RWPE2 (cell line): Measurements from ENCODE around the gene ZMIZ1.

ENCODE experiments used
- ATAC-seq: fragments of 200-7000 bp; cut with Tn5 transposase; 3 replicates; pipeline ENCODE4 v1.9.1; 2021; ENCODE audit warnings: low read depth
- DNase-seq: peaks from one replicate; pipeline ENCODE4 v3.0.0-alpha.2; 2020; ENCODE audit warnings: low spot score
- H3K27ac ChIP-seq: fragments of 450-650 bp; 2 replicates; pipeline ENCODE4 v1.5.1; 2017; ENCODE audit warnings: mild to moderate bottlenecking; ENCODE audit not compliant: poor library complexity, severe bottlenecking
- H3K27me3 ChIP-seq: fragments of 250-450 bp; sonication (Bioruptor Pico); 2 replicates; pipeline ENCODE4 v1.5.1; 2021; ENCODE audit warnings: mild to moderate bottlenecking, moderate library complexity; ENCODE audit not compliant: insufficient read depth, poor library complexity, severe bottlenecking
- H3K36me3 ChIP-seq: fragments of 250-450 bp; sonication (Bioruptor Pico); 2 replicates; pipeline ENCODE4 v1.5.1; 2020; ENCODE audit warnings: low read depth, mild to moderate bottlenecking, moderate library complexity
- H3K4me1 ChIP-seq: fragments of 250-450 bp; sonication (Bioruptor Pico); 2 replicates; pipeline ENCODE4 v1.5.1; 2021; ENCODE audit warnings: mild to moderate bottlenecking, moderate library complexity; ENCODE audit not compliant: insufficient read depth, poor library complexity, severe bottlenecking
- H3K4me3 ChIP-seq: fragments of 250-450 bp; sonication (Bioruptor Pico); 2 replicates; pipeline ENCODE4 v1.5.1; 2021; ENCODE audit warnings: mild to moderate bottlenecking, moderate library complexity; ENCODE audit not compliant: severe bottlenecking
- H3K9me3 ChIP-seq: fragments of 250-450 bp; sonication (Bioruptor Pico); 2 replicates; pipeline ENCODE4 v1.5.1; 2021; ENCODE audit warnings: mild to moderate bottlenecking, moderate library complexity; ENCODE audit not compliant: severe bottlenecking
- CTCF ChIP-seq: fragments of 450-650 bp; IDR thresholded peaks from one replicate; pipeline ENCODE4 v1.5.1; 2017; ENCODE audit warnings: mild to moderate bottlenecking, moderate library complexity; ENCODE audit not compliant: poor library complexity, severe bottlenecking

Gene ZMIZ1

GRCh38 chr10:79140085-79140793, 71.5 kb downstream of the ZMIZ1 start:
- ATAC-seq (no peak), DNase-seq (no peak)
- H3K36me3 ChIP-seq = peaks cover 8% of the 10 kb centered on the region; the same call in 1 of the 2 replicates
- no peak for TF ChIP-seq CTCF
- H3K27ac ChIP-seq = no peak overlapping the region
- peaks cover 7% of the 10 kb centered on the region for H3K4me1 ChIP-seq
- H3K4me3 ChIP-seq = no peak overlapping the region
- H3K9me3 ChIP-seq = no peaks in the 10 kb centered on the region
- no peaks in the 10 kb centered on the region for H3K27me3 ChIP-seq

DNA sequence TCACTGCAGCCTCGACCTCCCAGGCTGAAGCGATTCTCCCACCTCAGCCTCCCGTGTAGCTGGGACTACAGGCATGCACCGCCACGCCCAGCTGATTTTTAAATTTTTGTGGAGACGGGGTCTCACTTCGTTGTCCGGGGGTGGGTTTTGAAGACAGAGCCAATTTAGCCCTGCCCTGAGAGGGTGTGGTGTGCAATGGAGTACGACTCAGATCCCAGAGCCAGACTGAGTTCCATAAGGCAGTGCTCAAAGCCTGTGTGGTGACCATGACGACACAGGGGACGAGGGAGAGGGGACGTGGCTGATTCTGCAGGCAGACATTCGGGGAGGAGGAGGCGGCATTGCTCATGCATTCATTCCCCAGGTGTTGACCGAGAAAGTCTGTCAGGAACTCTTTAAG, 72.1 kb downstream of the ZMIZ1 start:
- H3K9me3 ChIP-seq = no peaks in the 10 kb centered on the region
- no peak overlapping the region for H3K27ac ChIP-seq
- peaks cover 8% of the 10 kb centered on the region; the same call in 1 of the 2 replicates for H3K36me3 ChIP-seq
- H3K4me1 ChIP-seq = peaks cover 7% of the 10 kb centered on the region
- H3K4me3 ChIP-seq = no peak overlapping the region
- H3K27me3 ChIP-seq = no peaks in the 10 kb centered on the region
- ATAC-seq (no peak), DNase-seq (no peak)
- TF ChIP-seq CTCF = no peak

DNA sequence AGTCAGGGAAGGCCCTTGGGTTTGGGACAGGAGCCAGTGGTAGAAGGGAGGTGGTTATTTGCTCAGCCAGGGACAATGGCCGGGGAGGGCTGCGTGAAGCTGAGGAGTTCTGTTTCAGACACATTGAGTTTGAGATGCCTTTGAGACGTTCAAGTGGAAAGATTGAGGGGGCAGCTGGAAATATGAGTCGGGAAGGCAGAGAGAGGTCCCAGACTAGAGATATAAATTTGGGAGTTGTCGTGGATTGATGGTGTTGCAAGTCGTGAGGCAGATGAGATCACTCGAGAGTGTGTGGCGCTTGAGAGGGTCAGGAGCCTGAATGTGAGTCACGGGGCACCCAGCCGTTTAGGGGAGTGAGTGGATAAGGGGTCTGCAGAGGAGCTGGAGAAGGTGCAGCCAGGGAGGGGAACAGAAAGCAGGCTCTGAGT, 73.3 kb downstream of the ZMIZ1 start:
- peaks cover 3% of the 10 kb centered on the region for H3K4me1 ChIP-seq
- no peaks in the 10 kb centered on the region for H3K9me3 ChIP-seq
- H3K27me3 ChIP-seq = no peaks in the 10 kb centered on the region
- TF ChIP-seq CTCF = no peak
- ATAC-seq (no peak), DNase-seq (no peak)
- H3K36me3 ChIP-seq = peaks cover 8% of the 10 kb centered on the region; the same call in 1 of the 2 replicates
- H3K4me3 ChIP-seq = no peak overlapping the region
- H3K27ac ChIP-seq = no peak overlapping the region

GRCh38 chr10:79142522-79143309, 74.0 kb downstream of the ZMIZ1 start:
- Histone ChIP-seq H3K4me3 (no peak overlapping the region), H3K9me3 (no peaks in the 10 kb centered on the region), H3K4me1 (no peaks in the 10 kb centered on the region), H3K27ac (no peak overlapping the region), H3K27me3 (no peaks in the 10 kb centered on the region), H3K36me3 (peaks cover 8% of the 10 kb centered on the region; the same call in 1 of the 2 replicates)
- ATAC-seq (no peak), DNase-seq (no peak)
- no peak for TF ChIP-seq CTCF
